Measurements from ENCODE around the gene ZSWIM6. TPM values are rescaled to one million over a fixed set of nuclear protein-coding genes. Genes with fewer than 3 reads are reported as not detected.
A peak's percentile ranks its signal among the peaks of the same experiment; 100 is the strongest.

ZSWIM6 gene
- polyA plus RNA-seq, 2 of the 4 experiments (the other 2 are of a cell fraction): 8.9 to 18.0 TPM

- POLR2A ChIA-PET: interaction anchor here (0.6 kb wide), 1 partner anchor 78 kb away, joined by 4 read pairs; no protein-coding TSS in a partner anchor
- 0% methylated on average over 20 of the region's 75 CpGs for WGBS (ENCODE audit: missing lambda C conversion rate)
- Histone ChIP-seq H3K4me3 (peak overlapping the region; percentile 95), H3K4me1 (peaks cover 35% of the 10 kb centered on the region), H3K4me2 (peak overlapping the region; percentile 93), H3K9me3 (no peaks in the 10 kb centered on the region), H3K27ac (peak overlapping the region; percentile 86 to 95)
- ATAC-seq (peak in 1 of 2 experiments; percentile 15; a peak in 3 of 6 replicates), DNase-seq (ENCODE audit: low read depth in 1 of 2, low spot score in 1 of 2) (no peak), FAIRE-seq (no peak)
- no peak for TF ChIP-seq EHF (CRISPR knock-in tag; IDR thresholded peaks at IDR 0.05)
- 0 out of 2 replicates have a peak, but pooled peaks have one; percentile 0 for TF ChIP-seq GATA3 (IDR thresholded peaks at IDR 0.05; ENCODE audit: borderline replicate concordance)
- CTCF ChIA-PET: interaction anchor here (0.7 to 1.9 kb wide), 3 partner anchors 269 to 324 kb away, joined by 3 to 5 read pairs (median 3); no protein-coding TSS in a partner anchor
Observed at GRCh38 chr5:61333321-61333953, 1.4 kb downstream of the ZSWIM6 start.

GRCh38 chr5:61333954-61334867 is 2.2 kb downstream of the ZSWIM6 start:
- Histone ChIP-seq H3K4me3 (peak overlapping the region; percentile 95), H3K27ac (peak overlapping the region; percentile 86 to 95), H3K9me3 (no peaks in the 10 kb centered on the region), H3K4me1 (peaks cover 35% of the 10 kb centered on the region), H3K4me2 (peak overlapping the region; percentile 93)
- ATAC-seq (no peak), FAIRE-seq (no peak), DNase-seq (ENCODE audit: low read depth in 1 of 2, low spot score in 1 of 2) (no peak)
- TF ChIP-seq NR3C1 (IDR thresholded peaks at IDR 0.05): no peak
- no peak for TF ChIP-seq BCL3 (IDR thresholded peaks at IDR 0.05)
- ChIA-PET CTCF (interaction anchor here (0.7 to 1.9 kb wide), 3 partner anchors 268 to 324 kb away, joined by 3 to 5 read pairs (median 3); no protein-coding TSS in a partner anchor), POLR2A (interaction anchor here (0.6 kb wide), 1 partner anchor 79 kb away, joined by 4 read pairs; no protein-coding TSS in a partner anchor)
- WGBS (ENCODE audit: missing lambda C conversion rate): 23% methylated on average over 17 of the region's 17 CpGs

- Histone ChIP-seq H3K4me1 (peaks cover 35% of the 10 kb centered on the region), H3K4me3 (peak overlapping the region; percentile 95), H3K9me3 (no peaks in the 10 kb centered on the region), H3K27ac (peak overlapping the region in 1 of 2 experiments; percentile 95; a peak in 2 of 6 replicates), H3K4me2 (peak overlapping the region; percentile 93)
- no peak for ATAC-seq
- FAIRE-seq: no peak
- no peak for DNase-seq (ENCODE audit: low read depth in 1 of 2, low spot score in 1 of 2)
- CTCF ChIA-PET: interaction anchor here (1.0 to 2.1 kb wide), 3 partner anchors 65 to 324 kb away, joined by 3 to 6 read pairs (median 5); no protein-coding TSS in a partner anchor
- TF ChIP-seq NPAS2 (CRISPR knock-in tag; IDR thresholded peaks at IDR 0.05; ENCODE audit: borderline replicate concordance): no peak
- TF ChIP-seq BCL3 (IDR thresholded peaks at IDR 0.05): no peak
- no peak for TF ChIP-seq E2F6 (IDR thresholded peaks at IDR 0.05; ENCODE audit: borderline replicate concordance, low read depth)
- TF ChIP-seq RFX5 (IDR thresholded peaks at IDR 0.05): no peak
- TF ChIP-seq JUNB (IDR thresholded peaks at IDR 0.05): no peak
- no peak for TF ChIP-seq CBX2 (IDR thresholded peaks at IDR 0.05; ENCODE audit: borderline replicate concordance, low read depth)
- TF ChIP-seq HMGXB4 (CRISPR knock-in tag; IDR thresholded peaks at IDR 0.05; ENCODE audit: borderline replicate concordance): no peak
- no peak for TF ChIP-seq ZFP36 (IDR thresholded peaks at IDR 0.05; ENCODE audit: borderline replicate concordance, partially characterized antibody)
- TF ChIP-seq SREBF2 (IDR thresholded peaks at IDR 0.05): no peak
- no peak for TF ChIP-seq CHD4 (IDR thresholded peaks at IDR 0.05; ENCODE audit: borderline replicate concordance)
- no peak for TF ChIP-seq POLR2AphosphoS2 (conservative IDR thresholded peaks at IDR 0.05; ENCODE audit: low read length)
- no peak for TF ChIP-seq ESRRA (IDR thresholded peaks at IDR 0.05; ENCODE audit: borderline replicate concordance, low read length)
- TF ChIP-seq TP53 (CRISPR knock-in tag; IDR thresholded peaks at IDR 0.05): no peak
- no peak for TF ChIP-seq HDAC2 (IDR thresholded peaks at IDR 0.05)
- TF ChIP-seq KDM1A (IDR thresholded peaks at IDR 0.05; ENCODE audit: low read depth): no peak
- 79% methylated on average over 10 of the region's 10 CpGs for WGBS (ENCODE audit: missing lambda C conversion rate)
- POLR2A ChIA-PET: no interaction called here
Observed at GRCh38 chr5:61334868-61335615, 3.0 kb downstream of the ZSWIM6 start.
